GM12892 (cell line): ENCODE results near the gene ADNP.

Experiments
- POLR2A ChIP-seq: IDR thresholded peaks from 2 replicates; pipeline ENCODE4 v1.6.1; 2011; ENCODE audit warnings: low read depth, low read length, control low read depth
- POLR2AphosphoS5 ChIP-seq: IDR thresholded peaks from 2 replicates; pipeline ENCODE4 v1.6.1; 2011; ENCODE audit warnings: low read depth, low read length, control low read depth
- TAF1 ChIP-seq: IDR thresholded peaks from 2 replicates; pipeline ENCODE4 v1.6.1; 2011; ENCODE audit warnings: low read depth, mild to moderate bottlenecking, control low read depth, low read length, borderline replicate concordance

GRCh38 chr20:50911030-50911429 lies 20.2 kb downstream of the ADNP start:
- TF ChIP-seq TAF1: no peak
- no peak for TF ChIP-seq POLR2A
- no peak for TF ChIP-seq POLR2AphosphoS5
